Left lung (tissue), 10 donors: ENCODE measurements around the gene SYT6. TPM values are rescaled to one million over a fixed set of nuclear protein-coding genes. Genes with fewer than 3 reads are reported as not detected.

ENCODE experiments used
- ATAC-seq: fragments of 200-7000 bp; cut with Tn5 transposase; one replicate; pipeline ENCODE4 v1.9.1; 2020; ENCODE audit warnings: moderate library complexity
- DNase-seq, 4 donors: peaks; one replicate each; pipeline ENCODE4 v3.0.0-alpha.2; 2013 to 2020
- H3K27ac ChIP-seq, 2 donors: fragments of 200-600 bp; sonication (generic) in 1 of 2; one replicate each; pipeline versions ENCODE4 v1.5.0 to v1.8.0; 2020 to 2021
- H3K27me3 ChIP-seq, 2 donors: fragments of 200-600 bp; sonication (generic) in 1 of 2; one replicate each; pipeline versions ENCODE4 v1.5.0 to v1.8.0; 2020 to 2021
- H3K36me3 ChIP-seq, 2 donors: fragments of 200-600 bp; sonication (generic) in 1 of 2; one replicate each; pipeline versions ENCODE4 v1.5.0 to v1.8.0; 2020 to 2021
- H3K4me1 ChIP-seq, 2 donors: fragments of 200-600 bp; one replicate each; pipeline ENCODE4 v1.8.0; 2021
- H3K4me3 ChIP-seq, 2 donors: fragments of 200-600 bp; sonication (generic) in 1 of 2; one replicate each; pipeline versions ENCODE4 v1.5.0 to v1.8.0; 2020 to 2021; ENCODE audit warnings: mild to moderate bottlenecking in 1 of 2
- H3K9me3 ChIP-seq, 2 donors: fragments of 200-600 bp; sonication (generic) in 1 of 2; one replicate each; pipeline versions ENCODE4 v1.5.0 to v1.8.0; 2020 to 2021
- CTCF ChIP-seq, 2 donors: fragments of 200-600 bp; sonication (generic) in 1 of 2; IDR thresholded peaks; one replicate each; pipeline versions ENCODE4 v1.5.0 to v1.8.0; 2021; ENCODE audit warnings: antibody characterized with exemption in 2 of 2
- intact Hi-C, 2 donors: fragments of 100-400 bp; cut with DNase I; formaldehyde crosslinking; loops; one replicate each; pipeline versions ENCODE4 v1.11.2 to v1.14.2; 2022
- polyA plus RNA-seq, 6 donors: library from polyadenylated mRNA; unstranded; fragments of 120-200 nt; gene quantifications; one replicate each; pipeline ENCODE4 v1.2.1, GENCODE V29; 2013; ENCODE audit not compliant: insufficient read length in 6 of 6
- total RNA-seq, 2 donors: library from RNA; stranded (reverse); fragmentation: NEBNext Ultra II Directional; extraction: Animal tissue kit (Norgen Biotek cat#: 25700); gene quantifications; one replicate each; pipeline ENCODE4 v1.2.1, GENCODE V29; 2021
- donor health status: DM: no; HTN: yes; CAD: no.
- donor health status: DM: no; HTN: no; CAD: no.

The SYT6 gene
- total and polyA plus RNA-seq, 8 donors: 10.9 to 21.9 (median 12.6) TPM; not detected in 2

GRCh38 chr1:114089502-114090138, 64.0 kb downstream of the SYT6 start:
- no peaks in the 10 kb centered on the region for H3K27me3 ChIP-seq
- peaks cover 0 to 3% of the 10 kb centered on the region in 2 donors for H3K4me1 ChIP-seq
- no peaks in the 10 kb centered on the region for H3K9me3 ChIP-seq
- DNase-seq (no peak), ATAC-seq (no peak)
- no peak overlapping the region for H3K4me3 ChIP-seq
- intact Hi-C loops: no loop called here
- H3K27ac ChIP-seq: no peak overlapping the region
- H3K36me3 ChIP-seq: no peaks in the 10 kb centered on the region
- TF ChIP-seq CTCF (IDR thresholded peaks at IDR 0.05): no peak

- Histone ChIP-seq H3K27ac (no peak overlapping the region), H3K9me3 (no peaks in the 10 kb centered on the region), H3K36me3 (no peaks in the 10 kb centered on the region), H3K27me3 (no peaks in the 10 kb centered on the region), H3K4me1 (peaks cover 0 to under 1% of the 10 kb centered on the region in 2 donors), H3K4me3 (no peak overlapping the region)
- TF ChIP-seq CTCF (IDR thresholded peaks at IDR 0.05): no peak
- DNase-seq (no peak), ATAC-seq (no peak)
- intact Hi-C loops: no loop called here
Measured at GRCh38 chr1:114088392-114089299, 65.0 kb downstream of the SYT6 start.

- Histone ChIP-seq H3K4me1 (peaks cover 0 to 4% of the 10 kb centered on the region in 2 donors), H3K27ac (no peak overlapping the region), H3K36me3 (no peaks in the 10 kb centered on the region), H3K9me3 (no peaks in the 10 kb centered on the region), H3K4me3 (no peak overlapping the region), H3K27me3 (no peaks in the 10 kb centered on the region)
- no peak for TF ChIP-seq CTCF (IDR thresholded peaks at IDR 0.05)
- DNase-seq (no peak), ATAC-seq (no peak)
- intact Hi-C loops: no loop called here
Measured at GRCh38 chr1:114087495-114087894, 66.2 kb downstream of the SYT6 start.

- peaks cover 0 to 6% of the 10 kb centered on the region in 2 donors for H3K4me1 ChIP-seq
- intact Hi-C loops: no loop called here
- H3K9me3 ChIP-seq: no peaks in the 10 kb centered on the region
- DNase-seq (no peak), ATAC-seq (no peak)
- no peaks in the 10 kb centered on the region for H3K36me3 ChIP-seq
- H3K27me3 ChIP-seq: no peaks in the 10 kb centered on the region
- no peak for TF ChIP-seq CTCF (IDR thresholded peaks at IDR 0.05)
- H3K4me3 ChIP-seq: no peak overlapping the region
- no peak overlapping the region for H3K27ac ChIP-seq
Measured at GRCh38 chr1:114086601-114087368, 66.9 kb downstream of the SYT6 start.
